ENCODE data around the gene AP3S2.
"Not testable (repeated sequence)": the region's sequence is repeated elsewhere in the genome, so short reads cannot be mapped to it uniquely, and the experiment has no call there.

AP3S2 gene

DNA sequence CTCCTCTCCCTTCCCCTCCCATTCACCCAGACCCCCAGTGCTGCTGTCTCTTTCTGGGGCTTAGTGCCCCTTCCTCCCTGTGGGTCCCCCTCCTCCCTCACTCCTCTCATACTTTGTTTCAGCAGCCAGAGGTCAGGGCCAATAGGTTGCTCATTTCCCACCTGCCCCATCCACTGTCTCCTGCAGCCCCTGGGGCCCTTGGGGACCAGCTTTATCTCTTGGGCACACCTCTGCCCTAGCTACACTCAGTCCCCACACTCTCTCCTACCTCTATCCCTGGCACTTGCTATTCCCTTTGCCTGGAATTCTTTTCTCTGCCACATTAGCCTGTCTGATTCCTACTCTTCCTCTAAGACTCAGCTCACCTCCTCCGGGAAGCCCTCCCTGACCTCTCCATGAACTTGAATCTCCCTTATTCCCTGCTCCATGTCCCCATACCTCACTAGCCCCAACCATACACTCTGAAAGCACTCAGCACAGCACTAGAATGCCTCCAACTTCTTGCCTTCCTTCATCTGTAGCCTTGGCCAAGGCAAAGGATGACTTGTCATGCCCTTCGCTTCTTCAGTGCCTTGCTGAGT is 93.8 kb downstream of the AP3S2 start:
- DNase-seq (ENCODE audit: low read depth) = no peak

DNA sequence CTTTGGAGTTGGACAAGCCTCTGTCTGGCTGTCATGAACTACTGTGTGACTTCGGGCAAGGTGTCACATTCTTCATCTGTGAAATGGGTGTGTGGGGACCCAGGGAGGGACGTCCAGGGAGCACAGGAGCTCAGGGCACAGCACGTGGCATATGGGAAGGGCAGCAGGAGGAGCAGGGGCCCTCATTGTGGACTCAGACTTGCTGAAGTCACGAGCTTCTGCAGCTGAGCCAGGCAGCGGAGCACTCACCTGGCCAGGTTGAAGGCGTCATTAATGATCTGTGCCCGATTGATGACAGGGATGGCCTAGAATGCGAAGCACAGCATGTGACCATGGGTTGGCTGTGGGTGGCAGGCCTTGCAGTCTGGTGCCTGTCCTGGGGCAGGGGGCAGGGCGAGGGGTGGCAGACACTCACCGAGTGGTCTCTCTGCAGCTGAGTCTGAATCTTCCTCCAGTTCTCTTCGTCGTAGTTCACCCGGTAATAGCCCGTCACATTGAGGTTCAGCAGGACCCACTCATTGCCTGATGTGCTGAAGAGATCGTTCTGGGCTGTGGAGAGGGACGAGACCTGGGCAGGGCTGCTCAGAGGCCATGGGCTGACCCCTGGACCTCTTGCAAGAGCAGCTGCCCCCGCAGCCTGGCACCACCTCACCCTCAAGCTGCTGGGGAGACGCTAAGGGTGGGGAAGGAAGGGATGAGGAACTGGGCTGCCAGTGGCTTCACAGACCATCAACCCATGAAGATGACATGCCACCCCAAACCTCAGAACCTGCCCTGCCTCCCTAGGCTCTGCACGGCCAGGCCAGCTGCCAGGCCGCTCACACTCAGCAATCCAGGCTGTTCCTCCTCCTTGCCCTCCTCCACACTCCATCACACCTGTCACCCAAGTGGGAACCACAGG is 94.5 kb downstream of the AP3S2 start:
- no peak for DNase-seq (ENCODE audit: low read depth)

DNA sequence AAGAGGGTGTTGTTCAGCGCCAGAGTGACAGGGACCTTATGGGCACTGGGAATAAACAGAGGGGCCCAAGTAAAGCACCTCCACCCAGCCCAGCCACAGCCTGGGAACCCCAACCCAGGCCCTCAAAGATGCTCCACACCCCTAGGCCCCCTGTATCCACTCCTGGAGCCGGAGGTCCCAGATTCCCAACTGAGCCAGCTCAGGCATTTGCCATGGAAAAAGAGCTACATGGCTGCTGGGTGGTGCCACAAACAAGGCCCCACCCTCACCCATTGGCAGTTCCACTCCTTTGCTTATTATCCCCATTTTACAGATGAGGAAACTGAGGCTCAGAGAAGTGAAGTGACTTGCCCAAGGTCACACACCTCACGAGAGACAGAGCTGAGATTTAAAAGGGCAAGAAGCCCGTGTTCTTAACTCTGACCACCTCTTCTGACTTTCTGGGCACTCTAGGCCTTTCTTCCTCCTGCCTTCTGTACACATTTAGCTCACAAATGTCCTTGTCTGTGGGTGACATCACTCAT is 96.1 kb downstream of the AP3S2 start:
- no peak for DNase-seq (ENCODE audit: low read depth)

- DNase-seq (ENCODE audit: low read depth) = no peak
Observed at GRCh38 chr15:89795996-89796395, 97.8 kb downstream of the AP3S2 start.

- DNase-seq (ENCODE audit: low read depth) = no peak
Observed at GRCh38 chr15:89794627-89795241, 99.1 kb downstream of the AP3S2 start.

DNA sequence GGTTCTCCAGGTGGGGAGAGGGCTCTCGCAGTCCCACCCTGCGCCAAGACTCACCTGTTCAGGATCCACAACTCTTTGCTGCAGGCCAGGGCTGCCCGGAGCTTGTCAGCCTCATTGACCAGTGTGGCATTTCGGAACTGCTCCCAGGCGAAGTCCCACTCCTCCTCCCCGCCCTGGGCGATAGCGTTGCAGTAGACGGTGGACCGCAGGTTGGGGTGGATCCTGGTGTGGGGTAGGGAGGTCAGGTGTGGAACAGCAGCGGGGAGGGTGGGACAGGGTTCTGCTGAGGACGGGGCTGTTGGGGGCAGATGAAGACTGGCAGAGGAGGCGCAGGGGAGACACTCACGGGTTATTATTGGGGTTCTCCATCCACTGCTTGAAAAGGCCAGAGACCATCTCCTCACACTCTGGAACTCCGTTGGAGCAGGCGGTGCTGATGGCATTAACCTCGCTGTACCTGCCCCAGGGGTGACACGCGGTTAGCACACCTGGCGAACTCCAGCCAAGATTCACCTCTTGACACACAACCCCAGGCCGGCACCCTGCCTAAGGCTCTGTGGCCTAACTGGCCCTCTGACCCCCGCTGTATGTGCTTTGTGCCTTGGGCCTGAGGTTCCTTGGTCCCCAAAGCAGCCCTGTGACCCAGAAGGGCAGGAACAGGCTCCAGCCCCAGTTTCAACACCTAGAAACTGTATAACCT is 101.5 kb downstream of the AP3S2 start:
- DNase-seq (ENCODE audit: low read depth) = no peak

DNA sequence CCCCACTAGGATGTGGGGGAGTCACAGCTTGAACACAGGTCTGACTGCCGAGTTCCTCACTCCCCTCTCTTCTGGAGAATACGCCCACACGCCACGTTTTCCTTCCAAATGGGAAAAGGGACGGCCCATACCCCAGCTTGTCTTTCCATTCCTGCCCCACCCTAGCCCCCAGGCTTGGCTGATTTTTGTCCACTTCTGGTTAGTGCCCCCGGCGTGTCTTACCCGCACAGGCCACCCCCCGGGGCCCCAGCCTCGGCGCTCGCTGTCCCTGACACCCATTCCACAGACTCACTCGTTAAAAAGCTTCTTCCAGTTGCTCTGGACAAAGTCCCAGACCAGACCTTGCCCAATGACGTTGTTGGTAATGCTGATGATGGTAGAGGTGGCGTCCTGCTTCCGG is 103.1 kb downstream of the AP3S2 start:
- DNase-seq (ENCODE audit: low read depth) = no peak

DNA sequence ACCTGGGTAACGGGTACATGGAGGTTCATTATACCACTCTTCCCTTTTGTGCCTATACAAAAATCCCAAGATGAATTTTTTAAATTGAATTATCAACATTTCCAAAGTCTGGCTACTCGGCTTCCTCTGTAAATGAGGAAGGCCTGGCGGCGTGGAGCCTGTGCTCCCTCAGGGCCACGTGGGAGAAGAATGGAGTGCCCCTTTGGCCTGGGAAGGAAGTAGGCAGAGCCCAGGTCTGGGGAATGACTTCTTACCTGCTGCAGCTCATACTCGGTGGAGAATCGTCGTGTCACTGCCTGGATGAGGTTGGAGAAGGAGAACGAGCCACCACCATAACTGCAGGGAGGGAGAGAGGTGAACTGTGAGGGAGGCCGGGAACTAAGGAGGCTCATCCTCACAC is 103.6 kb downstream of the AP3S2 start:
- no peak for DNase-seq (ENCODE audit: low read depth)

DNA sequence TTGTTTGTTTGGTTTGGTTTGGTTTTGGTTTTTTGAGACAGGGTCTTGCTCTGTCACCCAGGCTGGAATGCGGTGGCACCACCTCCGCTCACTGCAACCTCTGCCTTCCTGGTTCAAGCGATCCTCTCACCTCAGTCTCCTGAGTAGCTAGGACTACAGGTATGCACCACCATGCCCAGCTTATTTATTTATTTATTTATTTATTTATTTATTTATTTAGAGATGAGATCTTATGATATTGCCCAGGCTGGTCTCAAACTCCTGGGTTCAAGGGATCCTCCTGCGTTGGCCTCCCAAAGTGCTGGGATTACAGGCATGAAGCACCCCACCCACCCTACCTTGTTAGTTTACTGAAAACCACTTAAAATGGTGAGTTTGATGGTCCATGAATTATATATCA is 105.2 kb downstream of the AP3S2 start:
- DNase-seq (ENCODE audit: low read depth) = not testable (repeated sequence)

- no peak for DNase-seq (ENCODE audit: low read depth)
Observed at GRCh38 chr15:89787944-89788343, 105.8 kb downstream of the AP3S2 start.

GRCh38 chr15:89785774-89786140 is 108.0 kb downstream of the AP3S2 start:
- no peak for DNase-seq (ENCODE audit: low read depth)

DNA sequence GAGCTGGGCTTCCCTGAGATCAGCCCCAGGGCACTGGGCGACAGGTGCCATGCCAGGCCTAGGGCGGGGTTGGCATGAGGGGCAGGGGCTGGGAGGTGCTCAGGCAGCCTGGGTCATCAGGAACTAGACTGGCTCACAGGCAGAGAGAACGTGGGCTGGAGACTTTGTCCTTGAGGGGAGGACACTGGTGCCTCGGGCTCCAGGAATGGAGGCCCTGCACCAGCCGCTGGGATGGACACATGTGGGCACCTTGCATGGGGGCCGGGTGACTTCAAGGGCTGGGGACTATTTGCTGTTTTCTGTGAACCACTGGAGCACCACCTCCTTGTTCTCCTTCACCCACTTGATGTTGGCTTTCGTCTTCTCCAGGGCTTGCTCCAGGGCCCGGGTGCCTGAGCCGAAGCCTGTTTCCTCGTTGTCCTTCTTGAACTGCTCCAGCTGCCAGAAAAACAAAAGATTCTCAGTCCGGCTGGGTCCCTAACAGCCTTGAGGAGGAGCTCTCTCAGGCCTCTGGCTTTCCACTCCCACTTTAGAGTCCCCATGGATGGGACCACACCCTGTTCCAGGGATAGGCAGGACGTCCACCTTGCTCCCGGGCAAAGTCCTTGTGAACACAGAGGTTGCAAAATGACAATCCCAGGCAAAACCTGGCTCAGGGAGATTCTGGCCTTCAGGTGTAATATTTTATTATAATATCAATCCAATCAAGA is 108.6 kb downstream of the AP3S2 start:
- no peak for DNase-seq (ENCODE audit: low read depth)

DNA sequence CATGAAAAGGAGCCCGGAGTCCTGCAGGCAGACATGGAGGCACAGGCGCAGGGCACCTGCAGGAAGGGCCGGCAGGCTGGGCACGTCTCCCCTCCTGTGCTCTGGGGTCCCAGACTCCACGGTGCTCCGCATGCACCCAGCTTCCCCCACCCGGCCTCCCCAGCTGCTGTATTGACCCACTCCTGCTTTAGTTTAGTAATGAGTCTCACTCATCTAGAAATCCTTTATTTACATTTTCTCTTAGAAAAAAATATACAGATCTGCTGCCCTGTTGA is 109.2 kb downstream of the AP3S2 start:
- no peak for DNase-seq (ENCODE audit: low read depth)

DNA sequence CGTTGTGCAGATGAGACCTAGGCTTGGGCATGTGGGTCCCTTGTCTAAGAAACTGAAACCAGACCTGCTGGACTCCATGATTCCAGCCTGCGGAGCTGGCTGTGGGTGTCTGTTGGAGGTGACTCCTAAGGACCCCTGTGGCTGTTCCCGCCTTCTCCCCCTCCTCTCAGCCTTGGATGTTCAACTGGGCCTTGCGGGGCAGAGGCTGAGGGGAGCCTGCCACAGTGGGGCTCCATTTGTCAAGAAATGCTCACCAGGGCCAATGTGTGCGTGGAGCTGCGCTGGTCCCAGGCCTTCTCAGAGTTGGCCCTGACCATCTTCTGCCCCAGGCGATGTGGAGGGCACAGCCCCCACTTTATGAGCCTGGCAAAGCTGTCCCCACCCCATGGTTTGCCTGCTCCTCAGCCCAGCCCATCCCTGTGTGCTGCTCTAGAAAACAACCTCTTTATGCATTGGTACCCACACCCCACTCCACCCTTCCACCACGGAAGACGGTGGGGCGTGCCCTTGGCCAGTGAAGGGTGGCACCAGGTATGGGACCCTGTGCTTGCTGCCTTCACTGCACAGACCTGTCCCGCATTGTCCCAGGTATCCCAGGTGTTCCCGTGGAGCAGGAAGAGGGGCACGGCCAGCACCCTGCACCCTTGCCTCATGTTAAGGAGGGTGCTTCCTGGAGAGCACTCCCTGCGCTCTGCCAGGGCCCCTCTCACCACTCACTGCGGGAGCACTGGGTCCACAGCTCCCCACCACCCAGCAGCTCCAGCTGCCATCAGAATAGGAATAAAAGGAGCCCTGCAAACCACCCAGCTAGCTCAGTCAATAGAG is 109.7 kb downstream of the AP3S2 start:
- no peak for DNase-seq (ENCODE audit: low read depth)

GRCh38 chr15:89783111-89783860 is 110.5 kb downstream of the AP3S2 start:
- no peak for DNase-seq (ENCODE audit: low read depth)

DNA sequence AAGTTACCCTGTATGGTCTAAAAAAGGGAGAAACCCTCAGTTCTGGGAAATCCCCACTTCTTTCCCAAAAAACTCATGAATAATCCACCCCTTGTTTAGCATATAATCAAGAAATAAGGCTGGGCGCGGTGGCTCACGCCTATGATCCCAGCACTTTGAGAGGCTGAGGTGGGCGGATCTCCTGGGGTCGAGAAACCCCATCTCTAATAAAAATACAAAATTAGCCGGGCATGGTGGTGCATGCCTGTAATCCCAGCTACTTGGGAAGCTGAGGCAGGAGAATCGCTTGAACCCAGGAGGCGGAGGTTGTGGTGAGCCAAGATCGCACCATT is 111.2 kb downstream of the AP3S2 start:
- DNase-seq (ENCODE audit: low read depth) = not testable (repeated sequence)

- DNase-seq (ENCODE audit: low read depth) = no peak
Observed at GRCh38 chr15:89781891-89782618, 111.7 kb downstream of the AP3S2 start.

- DNase-seq (ENCODE audit: low read depth) = no peak
Observed at GRCh38 chr15:89781055-89781454, 112.7 kb downstream of the AP3S2 start.

DNA sequence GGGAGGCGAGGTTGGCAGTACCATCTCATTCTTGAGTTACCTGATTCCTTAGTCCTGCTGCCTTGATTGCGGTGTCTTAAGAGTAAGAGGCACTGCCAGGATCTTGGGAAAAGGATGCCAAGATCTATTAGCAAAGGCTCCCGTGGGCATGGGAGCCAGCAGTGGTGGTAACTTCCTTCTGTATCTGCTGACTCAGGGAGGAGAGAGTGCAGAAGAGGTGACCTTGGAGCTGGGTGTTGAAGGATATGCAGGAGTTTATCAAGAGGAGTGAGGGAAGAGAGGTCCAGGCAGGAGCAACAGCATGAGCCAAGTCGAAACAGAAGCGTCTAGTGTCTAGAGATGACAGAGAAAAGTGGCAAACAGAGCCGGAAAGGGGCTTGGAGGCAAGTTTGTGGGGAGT is 113.2 kb downstream of the AP3S2 start:
- DNase-seq (ENCODE audit: low read depth) = no peak

Measured in activated T-helper 9 cell treated with anti-CD3 and anti-CD28 coated beads, Interleukin-2, amount 50 U/mL, for 16 hours (primary cell).